Measurements from ENCODE around the gene PPP4R3B. TPM values are rescaled to one million over a fixed set of nuclear protein-coding genes. Genes with fewer than 3 reads are reported as not detected.

The PPP4R3B gene
- total RNA-seq, 6 experiments from 2014 or later, result 34.3 to 62.4 (median 37.8) TPM

DNA sequence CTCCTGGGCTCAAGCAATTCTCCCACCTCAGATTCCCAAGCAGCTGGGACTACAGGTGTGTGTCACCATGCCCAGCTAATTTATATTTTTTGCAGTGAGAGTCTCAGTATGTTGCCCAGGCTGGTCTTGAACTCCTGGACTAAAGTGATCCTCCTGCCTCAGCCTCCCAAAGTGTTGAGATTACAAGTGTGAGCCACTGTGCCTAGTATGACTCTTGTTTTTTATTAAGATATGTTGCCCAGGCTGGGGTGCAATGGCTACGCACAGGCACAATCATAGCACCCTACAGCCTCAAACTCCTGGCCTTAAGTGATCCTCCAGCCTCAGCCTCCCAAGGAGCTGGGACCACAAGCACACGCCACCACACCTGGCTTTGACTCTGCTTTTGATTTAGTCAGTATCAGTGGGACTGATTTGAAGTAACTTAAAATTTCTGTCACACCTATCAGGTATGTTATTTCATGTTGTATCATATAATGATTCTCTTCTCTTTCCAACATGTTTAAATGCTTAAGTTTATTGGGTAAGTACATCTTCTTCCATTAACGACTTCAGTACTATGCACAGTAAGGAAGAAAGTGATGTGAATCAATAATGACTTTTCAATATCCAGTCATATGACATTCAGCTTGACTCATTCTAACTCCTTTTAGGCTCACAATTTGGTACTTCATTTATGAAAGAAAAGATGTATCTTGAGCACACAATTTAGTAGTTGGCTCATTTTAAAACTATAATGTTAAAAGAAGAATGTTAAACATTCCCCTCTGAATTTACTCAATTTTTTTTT is 6.3 kb downstream of the PPP4R3B start:
- Histone ChIP-seq H3K4me3 (no peak overlapping the region), H3K9me3 (no peaks in the 10 kb centered on the region), H3K27ac (peak overlapping the region; percentile 79 to 96 (median 95)), H3K4me1 (peaks cover 0 to 52% (median 14%) of the 10 kb centered on the region in 4 donors), H3K27me3 (no peaks in the 10 kb centered on the region), H3K36me3 (peaks cover 0 to 31% (median 12%) of the 10 kb centered on the region in 4 donors)
- no peak for DNase-seq
- WGBS (ENCODE audit: insufficient coverage, low coverage, low lambda C conversion rate, missing lambda C conversion rate), result 57% methylated on average over 1 of the region's 3 CpGs
- intact Hi-C loops (cut with DNase I), result no loop called here
- TF ChIP-seq, protein P1, sequence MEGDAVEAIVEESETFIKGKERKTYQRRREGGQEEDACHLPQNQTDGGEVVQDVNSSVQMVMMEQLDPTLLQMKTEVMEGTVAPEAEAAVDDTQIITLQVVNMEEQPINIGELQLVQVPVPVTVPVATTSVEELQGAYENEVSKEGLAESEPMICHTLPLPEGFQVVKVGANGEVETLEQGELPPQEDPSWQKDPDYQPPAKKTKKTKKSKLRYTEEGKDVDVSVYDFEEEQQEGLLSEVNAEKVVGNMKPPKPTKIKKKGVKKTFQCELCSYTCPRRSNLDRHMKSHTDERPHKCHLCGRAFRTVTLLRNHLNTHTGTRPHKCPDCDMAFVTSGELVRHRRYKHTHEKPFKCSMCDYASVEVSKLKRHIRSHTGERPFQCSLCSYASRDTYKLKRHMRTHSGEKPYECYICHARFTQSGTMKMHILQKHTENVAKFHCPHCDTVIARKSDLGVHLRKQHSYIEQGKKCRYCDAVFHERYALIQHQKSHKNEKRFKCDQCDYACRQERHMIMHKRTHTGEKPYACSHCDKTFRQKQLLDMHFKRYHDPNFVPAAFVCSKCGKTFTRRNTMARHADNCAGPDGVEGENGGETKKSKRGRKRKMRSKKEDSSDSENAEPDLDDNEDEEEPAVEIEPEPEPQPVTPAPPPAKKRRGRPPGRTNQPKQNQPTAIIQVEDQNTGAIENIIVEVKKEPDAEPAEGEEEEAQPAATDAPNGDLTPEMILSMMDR (IDR thresholded peaks at IDR 0.05), result no peak
- no peak for TF ChIP-seq POLR2A (IDR thresholded peaks at IDR 0.05)
- no peak for ATAC-seq

DNA sequence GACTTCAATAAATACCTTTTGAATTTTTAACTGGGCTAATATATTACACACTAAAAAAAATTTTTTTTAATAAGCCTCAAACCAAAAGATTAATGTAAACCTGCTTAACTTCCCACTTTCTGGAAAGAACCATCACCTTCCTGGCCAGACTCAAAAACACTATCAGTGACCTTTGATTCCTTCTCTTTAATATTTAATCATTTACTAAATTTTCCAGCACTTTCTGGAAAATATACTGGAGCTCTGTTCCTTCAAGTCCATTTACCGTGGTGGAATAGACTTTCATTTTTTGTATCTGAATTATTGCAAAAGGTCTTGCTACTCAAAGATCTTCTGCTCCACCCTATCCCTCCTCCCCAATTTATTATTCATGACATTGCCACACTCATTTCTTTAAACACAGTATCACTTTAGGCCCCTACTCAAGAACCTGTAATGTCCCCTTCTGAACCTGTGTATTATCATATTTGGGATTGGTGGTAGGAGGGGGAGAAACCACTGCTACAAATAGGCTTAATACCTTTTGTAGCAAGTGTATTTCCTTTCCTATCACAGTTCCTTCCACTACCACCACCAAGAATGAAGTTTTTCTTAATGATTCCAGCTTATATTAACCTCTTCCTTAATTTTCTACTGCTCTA is 7.4 kb downstream of the PPP4R3B start:
- peak; percentile 78 to 86 (median 83) for ATAC-seq
- DNase-seq, result no peak
- WGBS (ENCODE audit: insufficient coverage, low coverage, low lambda C conversion rate, missing lambda C conversion rate), result 11% methylated on average over 1 of the region's 1 CpG
- Histone ChIP-seq H3K36me3 (peaks cover 0 to 28% (median 11%) of the 10 kb centered on the region in 4 donors), H3K4me3 (no peak overlapping the region), H3K27ac (peak overlapping the region; percentile 79 to 96 (median 95)), H3K4me1 (peaks cover 0 to 48% (median 14%) of the 10 kb centered on the region in 4 donors), H3K27me3 (no peaks in the 10 kb centered on the region), H3K9me3 (no peaks in the 10 kb centered on the region)
- TF ChIP-seq POLR2A (IDR thresholded peaks at IDR 0.05), result no peak
- TF ChIP-seq, protein P1 (IDR thresholded peaks at IDR 0.05), result no peak
- intact Hi-C loops (cut with DNase I), result no loop called here

DNA sequence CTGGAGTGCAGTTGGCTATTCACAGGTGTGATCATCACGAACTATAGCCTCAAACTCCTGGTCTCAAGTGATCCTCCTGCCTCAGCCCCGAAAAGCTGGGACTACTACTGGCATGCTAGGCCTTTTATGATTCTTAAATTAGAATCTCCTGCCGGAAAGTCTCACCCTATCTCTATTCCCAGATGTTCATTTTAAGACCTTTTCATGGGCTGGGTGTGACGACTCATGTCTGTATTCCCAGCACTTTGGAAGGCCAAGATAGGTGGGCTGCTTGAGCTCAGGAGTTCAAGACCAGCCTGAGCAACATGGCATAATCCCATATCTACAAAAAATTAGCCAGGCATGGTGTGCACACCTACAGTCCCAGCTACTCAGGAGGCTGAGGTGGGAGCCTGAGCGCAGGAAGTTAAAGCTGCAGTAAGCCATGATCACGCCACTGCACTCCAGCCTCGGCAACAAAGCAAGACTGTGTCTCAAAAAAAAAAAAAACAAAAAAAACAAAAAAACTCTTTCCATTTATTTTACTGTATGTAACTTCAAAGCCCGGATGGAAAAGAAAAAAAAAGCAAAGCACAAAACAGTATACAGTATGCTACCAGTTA is 8.1 kb downstream of the PPP4R3B start:
- Histone ChIP-seq H3K4me3 (no peak overlapping the region), H3K4me1 (peaks cover 0 to 42% (median 14%) of the 10 kb centered on the region in 4 donors), H3K36me3 (peaks cover 0 to 20% (median 7%) of the 10 kb centered on the region in 4 donors), H3K27me3 (no peaks in the 10 kb centered on the region), H3K27ac (peak overlapping the region; percentile 79 to 96 (median 95)), H3K9me3 (no peaks in the 10 kb centered on the region)
- DNase-seq (no peak), ATAC-seq (no peak)
- intact Hi-C loops (cut with DNase I), result no loop called here
- WGBS (ENCODE audit: insufficient coverage, low coverage, low lambda C conversion rate, missing lambda C conversion rate), result 61% methylated on average over 8 of the region's 8 CpGs
- TF ChIP-seq POLR2A (IDR thresholded peaks at IDR 0.05), result no peak
- TF ChIP-seq, protein P1 (IDR thresholded peaks at IDR 0.05), result no peak

DNA sequence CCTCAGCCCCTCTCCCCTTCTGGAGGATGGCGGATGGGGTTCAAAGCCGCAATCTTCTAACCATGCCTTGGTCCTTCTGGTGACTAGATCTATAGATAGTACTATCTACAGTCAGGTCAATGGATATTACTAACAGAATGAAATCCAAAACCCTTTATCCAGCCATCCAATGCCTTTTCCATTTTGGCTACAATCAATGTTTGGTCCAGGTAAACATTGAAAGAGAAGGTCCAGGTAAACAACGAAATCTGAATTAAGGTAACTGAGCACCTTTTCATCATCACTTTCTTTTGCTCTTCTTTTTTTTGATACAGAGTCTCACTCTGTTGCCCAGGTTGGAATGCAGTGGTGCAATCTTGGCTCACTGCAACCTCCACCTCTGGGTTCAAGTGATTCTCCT is 9.7 kb downstream of the PPP4R3B start:
- WGBS (ENCODE audit: insufficient coverage, low coverage, low lambda C conversion rate, missing lambda C conversion rate), result 25% methylated on average over 1 of the region's 3 CpGs
- Histone ChIP-seq H3K27me3 (no peaks in the 10 kb centered on the region), H3K27ac (peak overlapping the region; percentile 8 to 96 (median 95)), H3K36me3 (peaks cover 0 to 16% (median 5%) of the 10 kb centered on the region in 4 donors), H3K4me3 (no peak overlapping the region), H3K9me3 (no peaks in the 10 kb centered on the region), H3K4me1 (peaks cover 0 to 46% (median 14%) of the 10 kb centered on the region in 4 donors)
- no peak for DNase-seq
- intact Hi-C loops (cut with DNase I), result no loop called here
- peak; percentile 20 to 53 (median 48) for ATAC-seq
- TF ChIP-seq, protein P1 (IDR thresholded peaks at IDR 0.05), result no peak
- no peak for TF ChIP-seq POLR2A (IDR thresholded peaks at IDR 0.05)

Measured in right lobe of liver (tissue), 6 donors.